Neural progenitor cell (in vitro differentiated cells): ENCODE results near the gene MRC2. TPM values are rescaled to one million over a fixed set of nuclear protein-coding genes. Genes with fewer than 3 reads are reported as not detected.

Source experiments
- DNase-seq: peaks from one replicate; pipeline ENCODE4 v3.0.0-alpha.2; 2016; ENCODE audit warnings: low spot score
- H2AFZ ChIP-seq: fragments of 200-600 bp; sonication (generic); replicated peaks from 2 replicates; pipeline ENCODE4 v1.6.1; 2016; ENCODE audit warnings: antibody characterized with exemption
- H3F3A ChIP-seq: fragments of 200-600 bp; sonication (generic); 2 replicates; pipeline ENCODE4 v1.6.1; 2016; ENCODE audit warnings: antibody characterized with exemption, low read depth
- H3K27ac ChIP-seq: fragments of 200-600 bp; sonication (generic); 2 replicates; pipeline ENCODE4 v1.5.1; 2016; ENCODE audit warnings: mild to moderate bottlenecking
- H3K27me3 ChIP-seq: fragments of 200-600 bp; sonication (generic); 2 replicates; pipeline ENCODE4 v1.6.1; 2016; ENCODE audit warnings: mild to moderate bottlenecking, moderate library complexity
- H3K36me3 ChIP-seq: fragments of 200-600 bp; sonication (generic); 2 replicates; pipeline ENCODE4 v1.5.1; 2016
- H3K4me1 ChIP-seq: fragments of 200-600 bp; sonication (generic); 2 replicates; pipeline ENCODE4 v1.6.1; 2016; ENCODE audit warnings: mixed run types
- H3K4me2 ChIP-seq: fragments of 200-600 bp; sonication (generic); 2 replicates; pipeline ENCODE4 v1.6.1; 2016
- H3K4me3 ChIP-seq: fragments of 200-600 bp; sonication (generic); 2 replicates; pipeline ENCODE4 v1.5.1; 2016
- H3K79me2 ChIP-seq: fragments of 200-600 bp; sonication (generic); 2 replicates; pipeline ENCODE4 v1.6.1; 2016; ENCODE audit warnings: low read depth
- H3K9ac ChIP-seq: fragments of 200-600 bp; sonication (generic); 2 replicates; pipeline ENCODE4 v1.6.1; 2016
- H3K9me3 ChIP-seq: fragments of 200-600 bp; sonication (generic); 2 replicates; pipeline ENCODE4 v1.5.1; 2016; ENCODE audit warnings: low read depth
- H4K20me1 ChIP-seq: fragments of 200-600 bp; sonication (generic); 2 replicates; pipeline ENCODE4 v1.6.1; 2016; ENCODE audit warnings: low read depth
- H3K27ac Mint-ChIP-seq: 3 replicates; pipeline ENCODE4 v1.8.0; 2021; ENCODE audit warnings: mixed read lengths
- H3K27me3 Mint-ChIP-seq: 2 replicates; pipeline ENCODE4 v1.8.0; 2022; ENCODE audit warnings: low read depth, mild to moderate bottlenecking, inconsistent platforms, moderate library complexity, mixed read lengths; ENCODE audit not compliant: insufficient read depth
- H3K36me3 Mint-ChIP-seq: 3 replicates; pipeline ENCODE4 v1.8.0; 2021; ENCODE audit warnings: mixed read lengths
- H3K4me1 Mint-ChIP-seq: 3 replicates; pipeline ENCODE4 v1.8.0; 2021; ENCODE audit warnings: mixed read lengths
- H3K4me3 Mint-ChIP-seq: 3 replicates; pipeline ENCODE4 v1.8.0; 2021; ENCODE audit warnings: mild to moderate bottlenecking, moderate library complexity, mixed read lengths
- H3K9me3 Mint-ChIP-seq: 3 replicates; pipeline ENCODE4 v1.8.0; 2020; ENCODE audit warnings: mixed read lengths
- CTCF ChIP-seq: fragments of 200-600 bp; sonication (generic); IDR thresholded peaks from 2 replicates; pipeline ENCODE4 v1.5.1; 2017; ENCODE audit warnings: antibody characterized with exemption, mild to moderate bottlenecking
- EZH2 ChIP-seq: fragments of 200-600 bp; sonication (generic); IDR thresholded peaks from 2 replicates; pipeline ENCODE4 v1.6.1; 2017; ENCODE audit warnings: antibody characterized with exemption, mild to moderate bottlenecking, moderate library complexity
- EZH2phosphoT487 ChIP-seq: fragments of 200-600 bp; sonication (generic); IDR thresholded peaks from 2 replicates; pipeline ENCODE4 v1.6.1; 2017; ENCODE audit warnings: antibody characterized with exemption
- total RNA-seq: library from RNA; depleted of rRNA; stranded (reverse); fragments of >200 nt; gene quantifications from 2 replicates; pipeline ENCODE4 v1.2.3, GENCODE V29; 2015; ENCODE audit warnings: low replicate concordance

The MRC2 gene
- total RNA-seq, 1 donor from 2014 or later, result 24.6 TPM

GRCh38 chr17:62644487-62645173 is 17.2 kb downstream of the MRC2 start:
- Histone ChIP-seq H3K4me3 (peak overlapping the region; percentile 18), H3K27ac (peak overlapping the region; percentile 6), H3F3A (peaks cover 18% of the 10 kb centered on the region), H3K4me2 (peak overlapping the region; percentile 47), H3K9me3 (no peaks in the 10 kb centered on the region), H3K9ac (no peak overlapping the region), H3K4me1 (peaks cover 8% of the 10 kb centered on the region), H3K36me3 (no peaks in the 10 kb centered on the region), H4K20me1 (no peaks in the 10 kb centered on the region), H3K79me2 (no peaks in the 10 kb centered on the region), H3K27me3 (no peaks in the 10 kb centered on the region), H2AFZ (peak overlapping the region; percentile 47)
- peaks cover 8% of the 10 kb centered on the region for H3K27me3 Mint-ChIP-seq
- H3K4me1 Mint-ChIP-seq, result peaks cover 24% of the 10 kb centered on the region
- DNase-seq, result peak; percentile 75
- peak overlapping the region; percentile 80 for H3K4me3 Mint-ChIP-seq
- H3K27ac Mint-ChIP-seq, result peak overlapping the region; percentile 86
- no peaks in the 10 kb centered on the region for H3K9me3 Mint-ChIP-seq
- peaks cover 2% of the 10 kb centered on the region for H3K36me3 Mint-ChIP-seq
- TF ChIP-seq CTCF (no peak), EZH2 (no peak), EZH2phosphoT487 (no peak)

DNA sequence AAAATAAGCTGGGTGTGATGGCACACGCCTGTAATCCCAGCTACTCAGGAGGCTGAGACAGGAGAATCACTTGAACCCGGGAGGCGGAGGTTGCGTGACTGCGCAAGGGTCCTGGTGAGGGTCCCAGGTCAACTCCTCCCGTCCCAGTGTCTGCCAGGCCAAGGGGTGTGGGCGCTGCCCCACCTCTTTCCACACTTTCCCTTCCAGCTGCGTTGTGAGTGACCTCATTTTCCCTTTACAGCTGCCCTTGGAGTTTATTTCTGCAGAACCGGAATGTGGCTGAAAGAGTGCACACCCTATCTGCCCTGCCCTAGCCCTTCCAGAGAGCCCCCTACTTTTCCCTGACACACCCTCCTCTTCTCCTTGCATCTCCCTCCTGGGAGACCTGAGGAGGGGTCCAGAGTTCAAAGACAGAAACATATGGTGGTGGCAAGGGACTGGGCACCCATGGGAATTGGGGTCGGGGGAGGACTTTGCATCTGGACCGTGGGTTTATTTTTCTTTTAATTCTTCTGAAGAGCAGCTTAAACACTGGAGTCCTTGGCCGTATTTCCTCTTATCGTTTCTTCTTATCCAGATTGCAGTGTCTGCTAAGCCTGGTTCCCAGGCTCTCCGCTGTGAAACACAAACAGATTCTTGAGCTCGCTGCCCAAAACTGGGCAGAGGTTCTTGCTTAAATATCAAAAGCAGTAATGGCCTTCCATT is 20.9 kb downstream of the MRC2 start:
- H3K4me1 ChIP-seq, result peaks cover 18% of the 10 kb centered on the region
- no peaks in the 10 kb centered on the region for H3K36me3 ChIP-seq
- H3K36me3 Mint-ChIP-seq, result peaks cover 2% of the 10 kb centered on the region
- no peak overlapping the region for H3K4me3 Mint-ChIP-seq
- no peak for DNase-seq
- no peak overlapping the region for H3K4me3 ChIP-seq
- H3K27ac ChIP-seq, result no peak overlapping the region
- H3K4me1 Mint-ChIP-seq, result peaks cover 42% of the 10 kb centered on the region
- TF ChIP-seq EZH2, result no peak
- no peak for TF ChIP-seq CTCF
- no peak for TF ChIP-seq EZH2phosphoT487
- H3K27me3 Mint-ChIP-seq, result peaks cover 6% of the 10 kb centered on the region
- H3K79me2 ChIP-seq, result no peaks in the 10 kb centered on the region
- no peak overlapping the region for H3K9ac ChIP-seq
- peak overlapping the region; percentile 5 for H3K27ac Mint-ChIP-seq
- peaks cover 2% of the 10 kb centered on the region for H4K20me1 ChIP-seq
- H3K27me3 ChIP-seq, result peaks cover 11% of the 10 kb centered on the region
- no peaks in the 10 kb centered on the region for H3K9me3 Mint-ChIP-seq
- H3K4me2 ChIP-seq, result no peak overlapping the region
- no peak overlapping the region for H2AFZ ChIP-seq
- no peaks in the 10 kb centered on the region for H3K9me3 ChIP-seq
- H3F3A ChIP-seq, result peaks cover 31% of the 10 kb centered on the region

GRCh38 chr17:62648956-62649294 is 21.5 kb downstream of the MRC2 start:
- no peaks in the 10 kb centered on the region for H3K79me2 ChIP-seq
- H3K9ac ChIP-seq, result no peak overlapping the region
- no peak overlapping the region for H3K4me3 ChIP-seq
- peaks cover 8% of the 10 kb centered on the region for H3K27me3 Mint-ChIP-seq
- no peak for DNase-seq
- no peak overlapping the region for H3K27ac ChIP-seq
- H3K9me3 Mint-ChIP-seq, result no peaks in the 10 kb centered on the region
- H3K4me1 ChIP-seq, result peaks cover 23% of the 10 kb centered on the region
- no peak for TF ChIP-seq CTCF
- TF ChIP-seq EZH2, result no peak
- TF ChIP-seq EZH2phosphoT487, result no peak
- peaks cover 31% of the 10 kb centered on the region for H3F3A ChIP-seq
- H3K27ac Mint-ChIP-seq, result peak overlapping the region; percentile 5
- no peak overlapping the region for H2AFZ ChIP-seq
- H3K36me3 Mint-ChIP-seq, result peaks cover 2% of the 10 kb centered on the region
- H3K36me3 ChIP-seq, result no peaks in the 10 kb centered on the region
- H4K20me1 ChIP-seq, result peaks cover 7% of the 10 kb centered on the region
- no peak overlapping the region for H3K4me3 Mint-ChIP-seq
- no peak overlapping the region for H3K4me2 ChIP-seq
- no peaks in the 10 kb centered on the region for H3K9me3 ChIP-seq
- H3K27me3 ChIP-seq, result peaks cover 11% of the 10 kb centered on the region
- peaks cover 46% of the 10 kb centered on the region for H3K4me1 Mint-ChIP-seq
